Esophagus squamous epithelium (tissue), 5 donors: ENCODE data around the gene USP16. TPM values are rescaled to one million over a fixed set of nuclear protein-coding genes. Genes with fewer than 3 reads are reported as not detected.

ENCODE experiments used
- DNase-seq: peaks from one replicate; lab custom pipeline; 2025; lab: John Stamatoyannopoulos, UW
- H3K27ac ChIP-seq, 4 donors: fragments of 200-600 bp; sonication (generic); one replicate each; pipeline ENCODE4 v1.5.1; 2016 to 2019; ENCODE audit warnings: mild to moderate bottlenecking in 1 of 4
- H3K27me3 ChIP-seq, 4 donors: fragments of 200-600 bp; sonication (generic); 1 replicate in 3 of 4; 2 replicates in 1 of 4; pipeline versions ENCODE4 v1.5.1 to v1.6.0; 2017 to 2021; ENCODE audit warnings: antibody characterized with exemption in 1 of 4
- H3K36me3 ChIP-seq, 3 donors: fragments of 200-600 bp; sonication (generic); one replicate each; pipeline ENCODE4 v1.5.1; 2016 to 2019
- H3K4me1 ChIP-seq, 3 donors: fragments of 200-600 bp; sonication (generic); one replicate each; pipeline ENCODE4 v1.5.1; 2017 to 2019
- H3K4me3 ChIP-seq, 4 donors: fragments of 200-600 bp; sonication (generic); 1 replicate in 3 of 4; 2 replicates in 1 of 4; pipeline ENCODE4 v1.5.1; 2016 to 2019; ENCODE audit warnings: mild to moderate bottlenecking in 2 of 4, moderate library complexity in 1 of 4
- H3K9me3 ChIP-seq, 3 donors: fragments of 200-600 bp; sonication (generic); one replicate each; pipeline ENCODE4 v1.5.1; 2016 to 2019
- CTCF ChIP-seq, 6 experiments: fragments of 450-650 bp in 4 of 6; fragments of 200-600 bp in 2 of 6; sonication (generic) in 2 of 6; IDR thresholded peaks; one replicate each; pipeline ENCODE4 v1.5.1; 2016 to 2019; ENCODE audit warnings: antibody characterized with exemption in 6 of 6, mild to moderate bottlenecking in 4 of 6, moderate library complexity in 4 of 6
- POLR2A ChIP-seq, 4 donors: fragments of 450-650 bp; IDR thresholded peaks; one replicate each; pipeline ENCODE4 v1.6.1; 2017; ENCODE audit warnings: antibody characterized with exemption in 4 of 4, mild to moderate bottlenecking in 4 of 4, moderate library complexity in 3 of 4
- WGBS, 2 donors: methylation state at CpG; one replicate each; pipeline ENCODE4 v1.1.5; 2018; 5-methylcytosine and 5-hydroxymethylcytosine counted together
- intact Hi-C: fragments of 100-400 bp; cut with DNase I; formaldehyde crosslinking; loops from one replicate; pipeline ENCODE4 v1.15.0; 2022
- total RNA-seq, 4 donors: library from RNA; depleted of rRNA; stranded (reverse); fragments of >200 nt; gene quantifications; one replicate each; pipeline ENCODE4 v1.1.0, GENCODE V29; 2016
- donor health status: DM: yes; HTN: yes; CAD: no.

Gene USP16
- total RNA-seq, 4 donors from 2014 or later, result 14.9 to 44.3 (median 27.9) TPM

- H3K36me3 ChIP-seq, result no peaks in the 10 kb centered on the region
- H3K4me3 ChIP-seq, result peak overlapping the region in 2 of 4 donors; percentile 88 to 92
- no peak for DNase-seq
- no peaks in the 10 kb centered on the region for H3K27me3 ChIP-seq
- 64 to 80% methylated on average over 6 of the region's 6 CpGs for WGBS, 2 donors
- no peak for TF ChIP-seq CTCF (IDR thresholded peaks at IDR 0.05)
- no peak for TF ChIP-seq POLR2A (IDR thresholded peaks at IDR 0.05)
- intact Hi-C loops, result no loop called here
- H3K27ac ChIP-seq, result peak overlapping the region in 2 of 4 donors; percentile 87 to 90
- no peaks in the 10 kb centered on the region for H3K9me3 ChIP-seq
- H3K4me1 ChIP-seq, result peaks cover 4 to 25% (median 14%) of the 10 kb centered on the region in 3 donors
These were observed 6.7 kb upstream of the USP16 start for GRCh38 chr21:29017639-29018237.

GRCh38 chr21:29018540-29018939, 5.9 kb upstream of the USP16 start:
- intact Hi-C loops, result no loop called here

GRCh38 chr21:29022166-29022565, 2.3 kb upstream of the USP16 start:
- TF ChIP-seq CTCF (IDR thresholded peaks at IDR 0.05) (no peak), POLR2A (IDR thresholded peaks at IDR 0.05) (no peak)
- Histone ChIP-seq H3K27ac (no peak overlapping the region), H3K9me3 (no peaks in the 10 kb centered on the region), H3K4me1 (peaks cover 4 to 50% (median 27%) of the 10 kb centered on the region in 3 donors), H3K36me3 (no peaks in the 10 kb centered on the region), H3K27me3 (no peaks in the 10 kb centered on the region), H3K4me3 (no peak overlapping the region)
- DNase-seq, result no peak
- WGBS, 2 donors, result 66 to 76% methylated on average over 4 of the region's 4 CpGs
- intact Hi-C loops, result no loop called here

More at GRCh38 chr21:29018540-29018939, 5.9 kb upstream of the USP16 start:
- no peaks in the 10 kb centered on the region for H3K36me3 ChIP-seq
- H3K4me3 ChIP-seq, result peak overlapping the region; percentile 71 to 98 (median 90)
- no peaks in the 10 kb centered on the region for H3K9me3 ChIP-seq
- TF ChIP-seq CTCF (IDR thresholded peaks at IDR 0.05) (no peak), POLR2A (IDR thresholded peaks at IDR 0.05) (no peak)
- DNase-seq, result no peak
- H3K27me3 ChIP-seq, result no peaks in the 10 kb centered on the region
- 6 to 10% methylated on average over 12 of the region's 12 CpGs for WGBS, 2 donors
- peak overlapping the region; percentile 80 to 90 (median 84) for H3K27ac ChIP-seq
- H3K4me1 ChIP-seq, result peaks cover 4 to 26% (median 14%) of the 10 kb centered on the region in 3 donors

- no peak for DNase-seq
- Histone ChIP-seq H3K36me3 (peaks cover 0 to 23% (median 0%) of the 10 kb centered on the region in 3 donors), H3K4me3 (peak overlapping the region; percentile 49 to 94 (median 79)), H3K9me3 (no peaks in the 10 kb centered on the region), H3K4me1 (peaks cover 0 to 31% (median 13%) of the 10 kb centered on the region in 3 donors), H3K27me3 (no peaks in the 10 kb centered on the region), H3K27ac (peak overlapping the region; percentile 97 to 100 (median 98))
- TF ChIP-seq CTCF (IDR thresholded peaks at IDR 0.05) (no peak), POLR2A (IDR thresholded peaks at IDR 0.05) (no peak)
- WGBS, 2 donors, result 2% methylated on average over 6 of the region's 6 CpGs
- intact Hi-C loops, result no loop called here
These were observed 853 bp downstream of the USP16 start for GRCh38 chr21:29025328-29025713.

- H3K4me1 ChIP-seq, result peaks cover 0 to 28% (median 9%) of the 10 kb centered on the region in 3 donors
- no peak for TF ChIP-seq CTCF (IDR thresholded peaks at IDR 0.05)
- no peak for TF ChIP-seq POLR2A (IDR thresholded peaks at IDR 0.05)
- H3K9me3 ChIP-seq, result no peaks in the 10 kb centered on the region
- no peak overlapping the region for H3K4me3 ChIP-seq
- no peak for DNase-seq
- intact Hi-C loops, result no loop called here
- peaks cover 0 to 65% (median 18%) of the 10 kb centered on the region in 3 donors for H3K36me3 ChIP-seq
- WGBS, 2 donors, result 81 to 100% methylated on average over 1 of the region's 1 CpG
- H3K27ac ChIP-seq, result no peak overlapping the region
- H3K27me3 ChIP-seq, result no peaks in the 10 kb centered on the region
These were observed 5.1 kb downstream of the USP16 start for GRCh38 chr21:29029524-29029923.
